ENCODE results near the gene LGI4. TPM values are rescaled to one million over a fixed set of nuclear protein-coding genes. Genes with fewer than 3 reads are reported as not detected.

Gene LGI4
- total RNA-seq, 1 experiment from 2014 or later: not detected

DNA sequence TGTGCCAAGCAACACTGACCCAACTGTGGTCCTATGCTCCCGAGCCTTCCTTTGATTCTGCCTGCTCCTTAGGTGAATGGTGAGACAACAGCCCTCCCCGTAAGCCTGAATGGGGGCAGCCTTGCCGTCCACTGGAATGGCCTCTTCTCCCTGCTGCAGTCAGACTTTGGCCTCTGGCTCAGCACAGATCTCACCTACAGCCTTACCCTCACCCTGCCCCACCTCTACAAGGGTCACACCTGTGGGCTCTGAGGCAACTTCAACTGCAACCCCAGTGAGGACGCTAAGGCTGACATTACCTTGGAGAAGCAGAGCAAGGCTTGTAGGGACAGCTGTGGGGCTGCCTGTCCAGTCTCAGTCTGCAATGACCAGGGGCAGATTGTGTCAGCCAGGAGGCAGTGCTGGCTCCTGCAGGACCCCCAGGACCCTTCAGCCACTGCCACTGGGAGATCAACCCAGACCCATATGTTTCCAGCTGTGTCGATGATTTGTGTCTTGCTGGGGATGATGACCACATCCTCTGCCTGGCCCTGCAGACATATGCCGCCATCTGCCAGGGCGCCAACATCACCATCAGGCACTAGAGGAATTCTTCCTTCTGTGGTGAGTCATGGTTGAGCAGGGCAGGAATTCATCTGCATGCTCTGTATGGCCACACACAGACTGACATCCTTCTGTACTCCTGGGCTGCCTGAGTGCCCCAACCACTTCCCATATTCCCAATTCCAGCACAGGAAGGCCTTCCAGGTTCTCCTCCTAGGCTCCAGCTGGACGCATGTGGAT lies 46.5 kb downstream of the LGI4 start:
- peak; percentile 90 for DNase-seq (ENCODE audit: low read depth)

DNA sequence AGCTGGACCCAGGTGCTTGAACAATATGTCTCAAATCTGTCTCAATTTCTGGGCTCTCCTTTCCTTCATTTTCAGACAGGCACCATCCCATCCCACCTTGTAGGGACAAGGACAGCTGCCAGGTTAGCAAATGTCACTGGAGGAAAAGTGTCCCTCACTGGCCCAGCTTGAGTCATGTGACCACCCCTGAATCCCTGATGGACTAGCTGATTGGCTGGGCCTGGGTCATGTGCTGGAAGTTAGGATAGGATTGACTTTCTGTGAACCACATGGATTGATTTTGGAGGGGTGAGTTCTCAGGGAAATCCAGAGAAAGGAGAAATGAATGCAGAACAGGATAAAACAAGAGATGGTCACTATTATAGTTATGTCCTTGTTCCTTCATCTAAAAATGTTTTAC lies 47.5 kb downstream of the LGI4 start:
- no peak for DNase-seq (ENCODE audit: low read depth)

DNA sequence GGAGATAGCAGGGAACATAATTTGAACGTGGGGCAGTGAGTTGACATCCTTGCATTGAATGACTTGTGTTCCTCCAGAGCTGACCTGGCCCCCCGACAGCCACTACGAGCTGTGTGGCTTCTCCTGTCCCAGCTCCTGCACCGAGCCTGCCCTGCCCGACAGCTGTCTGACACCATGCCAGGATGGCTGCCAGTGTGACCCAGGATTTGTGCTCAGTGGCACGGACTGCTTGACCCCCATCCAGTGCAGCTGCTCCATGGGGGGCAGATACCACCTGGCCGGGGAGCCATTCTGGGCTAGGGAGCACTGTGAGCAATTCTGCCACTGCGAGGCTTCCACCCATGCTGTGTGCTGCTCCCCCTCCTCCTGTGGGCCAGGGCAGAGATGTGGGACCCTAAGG lies 48.4 kb downstream of the LGI4 start:
- DNase-seq (ENCODE audit: low read depth): no peak

DNA sequence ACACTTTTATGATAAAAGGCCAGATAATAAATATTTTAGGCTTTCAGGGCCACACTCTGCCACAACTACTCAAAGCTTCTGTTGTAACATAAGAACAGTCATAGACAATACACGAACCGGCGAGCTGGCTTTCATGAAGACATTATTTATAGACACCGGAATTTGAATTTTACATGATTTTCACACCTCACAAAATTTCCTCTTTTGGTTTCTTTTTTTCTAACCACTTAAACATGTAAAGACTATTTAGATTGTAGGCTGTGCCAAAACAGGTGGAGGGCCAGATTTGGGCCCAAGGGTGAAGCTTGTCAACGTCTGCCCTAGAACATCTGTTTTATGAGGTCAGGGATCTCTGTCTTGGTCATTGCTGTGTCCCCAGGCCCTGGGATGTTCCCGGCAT lies 48.9 kb downstream of the LGI4 start:
- no peak for DNase-seq (ENCODE audit: low read depth)

DNA sequence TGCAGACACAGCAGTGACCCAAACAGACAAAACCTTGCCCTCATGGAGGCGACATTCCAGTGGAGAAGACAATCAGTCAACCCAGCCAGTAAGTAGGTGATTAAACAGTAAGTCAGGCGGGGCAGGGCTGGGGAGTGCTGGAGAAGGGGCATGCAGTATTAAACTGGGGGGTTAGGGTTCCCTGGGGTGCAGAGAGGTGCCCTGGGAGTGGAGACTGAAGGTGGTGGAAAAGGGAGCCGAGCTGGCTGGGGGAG lies 50.4 kb downstream of the LGI4 start:
- no peak for DNase-seq (ENCODE audit: low read depth)

DNA sequence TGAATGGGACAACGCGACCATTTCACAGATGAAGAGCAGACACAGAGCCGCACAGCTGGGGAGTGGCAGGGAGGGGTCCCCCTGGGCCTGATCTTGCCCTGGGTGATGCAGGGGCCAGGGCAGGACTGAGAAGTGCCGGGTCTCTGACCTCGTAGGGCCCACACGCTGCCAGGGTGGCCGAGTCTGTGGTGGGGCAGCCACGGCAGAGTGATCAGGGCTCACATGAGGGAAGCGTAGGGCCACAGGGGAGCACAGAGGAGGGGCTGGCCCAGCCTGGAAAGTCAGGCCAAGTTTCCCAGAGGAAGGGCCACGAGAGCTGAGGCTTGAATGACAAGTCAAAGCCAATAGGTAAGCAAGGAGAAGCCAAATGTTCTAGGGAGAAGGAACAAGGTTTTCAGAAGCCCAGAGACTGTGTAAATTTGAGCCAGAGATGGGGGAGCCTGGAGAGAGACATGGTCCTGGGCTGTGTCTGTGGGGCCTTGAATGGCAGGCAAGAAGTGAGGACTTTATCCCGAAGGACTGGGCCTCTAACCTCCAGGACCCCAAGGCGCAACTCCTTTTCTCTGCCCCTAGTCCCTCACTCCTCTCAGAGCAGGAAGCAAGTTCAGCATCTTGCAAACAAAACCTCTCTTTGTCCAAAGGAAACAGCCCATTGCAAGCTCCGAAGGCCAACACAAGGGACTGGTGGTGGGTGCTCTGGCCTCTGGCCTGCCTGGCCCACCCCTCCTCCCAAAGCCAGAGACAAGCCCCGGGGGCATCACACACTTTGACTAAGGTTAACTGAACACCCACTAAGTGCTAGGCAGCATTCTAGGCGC lies 51.0 kb downstream of the LGI4 start:
- DNase-seq (ENCODE audit: low read depth): no peak

DNA sequence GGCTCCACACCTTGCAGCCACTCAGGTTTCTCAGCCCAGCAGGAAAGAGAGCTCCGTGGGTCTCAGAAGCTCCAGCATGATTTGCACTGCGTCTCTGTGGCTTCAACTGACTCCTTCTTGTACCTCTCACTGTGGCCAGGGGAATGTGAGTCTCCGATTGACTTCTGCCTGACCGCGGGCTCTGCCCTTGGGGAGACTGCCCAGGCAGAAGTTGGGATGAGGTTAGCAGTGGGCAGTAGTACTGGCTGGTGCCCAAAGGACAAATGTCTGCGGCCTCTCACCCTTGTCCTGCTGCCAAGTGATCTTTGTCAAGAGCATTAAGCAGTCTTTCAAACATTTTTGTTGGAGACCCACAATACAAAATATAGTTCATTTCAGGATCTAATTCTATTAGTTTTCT lies 53.7 kb downstream of the LGI4 start:
- no peak for DNase-seq (ENCODE audit: low read depth)

DNA sequence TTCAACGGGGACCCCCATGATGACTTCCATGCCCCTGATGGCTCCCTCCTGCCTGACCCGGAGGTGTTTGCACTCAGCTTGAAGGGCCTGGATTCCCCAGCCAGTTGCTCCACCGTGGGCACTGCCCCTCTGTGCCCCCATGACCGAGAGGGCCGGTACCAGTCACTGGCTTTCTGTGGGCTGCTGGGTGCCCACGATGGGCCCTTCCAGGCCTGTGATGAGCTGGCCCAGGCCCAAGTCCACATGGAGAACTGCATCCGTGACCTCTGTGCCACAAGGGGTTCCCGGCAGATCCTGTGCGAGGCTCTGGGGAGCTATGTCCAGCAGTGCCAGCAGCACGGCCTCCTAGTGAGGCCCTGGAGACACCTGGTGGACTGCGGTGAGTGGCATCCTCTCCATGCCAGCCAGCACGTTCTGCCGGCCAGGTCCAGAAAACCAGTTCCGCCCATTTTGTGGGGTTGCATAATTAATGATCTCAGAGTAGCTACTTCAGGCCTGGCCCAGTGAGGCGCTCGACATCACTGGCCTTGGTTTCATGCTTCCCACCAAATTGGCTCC lies 54.2 kb downstream of the LGI4 start:
- no peak for DNase-seq (ENCODE audit: low read depth)

DNA sequence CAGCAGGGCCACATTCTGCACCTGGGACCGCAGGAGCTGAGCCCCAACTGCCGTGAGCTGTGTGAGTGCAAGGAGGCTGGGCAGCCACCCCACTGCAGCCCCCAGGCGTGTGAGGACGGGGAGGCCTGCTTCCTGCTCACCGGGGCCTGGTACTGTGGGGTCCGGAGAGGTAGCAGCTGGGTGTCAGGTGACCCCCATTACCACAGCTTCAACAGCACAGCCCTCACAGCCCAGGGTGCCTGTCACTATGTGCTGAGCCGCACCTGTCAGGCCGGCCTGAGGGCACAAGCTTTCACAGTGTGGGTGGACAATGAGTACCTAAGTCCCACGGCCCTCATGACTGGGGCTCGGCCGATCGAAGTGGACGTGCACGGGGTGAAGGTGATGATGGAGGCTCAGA lies 55.0 kb downstream of the LGI4 start:
- no peak for DNase-seq (ENCODE audit: low read depth)

DNA sequence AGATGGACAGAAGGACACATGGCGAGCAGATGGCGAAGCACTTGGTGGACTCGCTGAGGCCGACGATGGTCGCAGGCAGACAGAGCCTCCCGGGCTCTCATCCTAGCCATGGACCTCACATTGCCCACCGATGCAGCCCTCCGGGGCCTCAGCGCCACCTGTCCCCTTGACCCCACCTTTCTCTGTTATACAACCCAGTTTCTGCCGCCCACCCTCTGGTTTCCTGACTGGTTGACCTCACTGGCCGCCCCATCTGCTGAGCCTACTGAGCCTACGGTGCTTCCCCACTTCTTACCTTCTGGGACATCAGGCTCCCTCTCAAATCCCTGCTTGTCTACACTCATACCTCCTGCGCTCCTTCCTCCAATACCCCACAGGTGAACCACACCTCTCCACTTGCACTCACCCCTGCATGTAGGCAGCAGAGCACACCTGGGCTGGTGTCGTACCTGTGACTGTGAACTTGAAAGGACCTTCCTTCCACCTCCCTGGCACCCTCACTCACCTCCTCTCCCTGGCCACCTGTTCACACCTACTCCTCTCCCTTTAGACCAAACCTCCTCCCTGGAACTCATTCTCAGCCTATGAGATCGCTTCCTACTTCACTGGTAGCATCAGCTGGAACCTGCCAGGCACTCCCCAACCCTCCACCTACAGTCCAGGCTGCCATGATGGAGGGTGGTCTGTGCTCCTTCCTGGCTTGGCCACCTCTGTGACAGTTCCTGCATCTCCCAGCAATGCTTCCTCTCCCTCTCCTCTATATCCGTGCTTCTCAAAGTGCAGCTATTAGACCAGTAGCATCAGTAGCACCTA lies 57.2 kb downstream of the LGI4 start:
- no peak for DNase-seq (ENCODE audit: low read depth)

DNA sequence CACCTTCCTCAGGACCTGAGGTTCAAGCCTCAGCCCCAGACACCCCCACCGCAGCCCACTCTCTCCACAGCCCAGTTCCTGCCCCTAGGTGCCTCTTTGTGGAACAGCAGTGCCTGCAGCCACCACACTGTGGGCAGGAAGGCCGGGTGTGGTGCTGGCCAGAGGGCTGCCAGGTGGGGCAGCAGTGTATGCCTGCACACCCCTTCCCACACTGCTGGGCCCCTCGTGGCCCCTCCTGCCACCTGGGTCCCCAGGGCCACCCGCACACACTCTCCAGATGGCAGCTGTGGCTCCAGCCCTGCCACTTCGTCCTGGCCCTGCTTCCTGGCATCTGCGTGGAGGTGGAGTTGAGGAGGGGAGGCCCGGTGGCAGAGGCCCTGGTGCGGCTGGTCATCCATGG lies 58.2 kb downstream of the LGI4 start:
- no peak for DNase-seq (ENCODE audit: low read depth)

DNA sequence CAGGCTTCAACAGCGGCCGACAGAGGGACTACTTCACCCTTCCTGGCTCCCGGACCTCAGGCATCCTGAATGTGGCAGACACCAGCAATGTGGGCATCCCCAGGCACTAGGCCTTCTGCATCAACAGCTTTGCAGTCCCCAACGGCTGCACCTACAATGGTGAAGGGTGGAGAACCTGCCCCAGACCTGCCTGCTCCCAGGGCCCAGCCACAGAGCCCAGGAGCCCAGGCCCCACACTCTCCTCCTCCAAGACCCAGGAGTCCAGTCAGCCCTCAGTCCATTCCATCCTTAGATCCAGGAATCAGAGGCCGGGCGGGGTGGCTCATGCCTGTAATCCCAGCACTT lies 58.9 kb downstream of the LGI4 start:
- no peak for DNase-seq (ENCODE audit: low read depth)

DNA sequence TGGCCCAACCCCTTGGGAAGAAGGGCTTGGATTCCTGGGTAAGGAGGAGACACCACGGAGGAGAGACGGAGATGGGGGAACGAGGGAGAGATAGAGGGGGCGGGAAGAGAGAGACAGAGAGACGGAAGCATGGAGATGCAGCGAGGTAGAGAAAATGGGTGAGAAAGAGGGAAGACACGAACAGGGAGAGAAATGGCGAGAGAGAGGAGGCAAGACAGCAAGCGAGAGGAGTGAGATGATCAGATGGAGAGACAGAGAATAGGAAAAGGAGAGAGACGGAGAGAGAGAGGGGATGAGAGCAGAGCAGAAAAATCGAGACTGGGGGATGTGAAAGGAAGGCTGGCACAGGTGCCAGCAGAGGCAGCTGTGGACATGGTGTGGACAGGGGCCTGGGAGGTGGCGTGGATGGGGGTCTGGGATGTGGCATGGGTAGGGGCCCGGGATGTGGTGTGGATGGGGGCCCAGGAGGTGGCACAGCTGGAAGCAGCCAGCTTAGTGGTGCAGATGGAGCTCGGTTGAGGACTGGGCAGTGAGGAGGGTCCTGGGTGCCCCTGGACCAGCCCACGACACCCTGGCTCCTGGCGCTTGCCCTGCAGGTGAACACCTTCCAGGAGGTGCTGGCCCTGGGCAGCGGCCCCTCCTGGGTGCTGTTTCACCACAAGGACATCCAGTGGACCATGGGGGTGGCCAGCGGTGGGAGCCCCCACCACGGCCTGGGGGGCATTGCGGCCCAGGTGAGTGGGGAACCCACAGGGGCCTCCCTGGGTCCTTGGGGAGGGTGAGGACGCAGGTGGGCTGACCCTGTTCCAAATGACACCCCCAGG lies 59.4 kb downstream of the LGI4 start:
- no peak for DNase-seq (ENCODE audit: low read depth)

Other genes with a start within 250 kb of the LGI4 start
- gene ZNF30, start 208.2 kb downstream of the LGI4 start, total RNA-seq (2014; rRNA removed): 2.3 and 4.0 TPM in 2 replicates
- 4.1 and 4.6 TPM in 2 replicates for gene ZNF792, start 170.8 kb downstream of the LGI4 start, total RNA-seq (2014; rRNA removed)
- 22.5 and 24.1 TPM in 2 replicates for gene GRAMD1A, start 134.7 kb downstream of the LGI4 start, total RNA-seq (2014; rRNA removed)
- 1.4 and 2.3 TPM in 2 replicates for gene SCN1B, start 104.6 kb downstream of the LGI4 start, total RNA-seq (2014; rRNA removed)
- gene HPN, start 93.3 kb downstream of the LGI4 start, total RNA-seq (2014; rRNA removed): 0.11 TPM in 1 of 2 replicates, not detected in the other
- not detected in 2 replicates for gene FXYD3, start 19.2 kb downstream of the LGI4 start, total RNA-seq (2014; rRNA removed)
- not detected in 2 replicates for gene FXYD1, start 3.8 kb upstream of the LGI4 start, total RNA-seq (2014; rRNA removed)
- not detected in 2 replicates for gene FXYD7, start 8.2 kb upstream of the LGI4 start, total RNA-seq (2014; rRNA removed)
- gene FXYD5, start 19.7 kb upstream of the LGI4 start, total RNA-seq (2014; rRNA removed): 82.0 and 89.8 TPM in 2 replicates
- not detected in 2 replicates for gene FAM187B, start 93.7 kb upstream of the LGI4 start, total RNA-seq (2014; rRNA removed)
- 1.7 and 2.6 TPM in 2 replicates for gene LSR, start 113.9 kb upstream of the LGI4 start, total RNA-seq (2014; rRNA removed)
- 82.3 and 86.1 TPM in 2 replicates for gene USF2, start 133.9 kb upstream of the LGI4 start, total RNA-seq (2014; rRNA removed)
- not detected in 2 replicates for gene HAMP, start 147.5 kb upstream of the LGI4 start, total RNA-seq (2014; rRNA removed)
- gene MAG, start 157.1 kb upstream of the LGI4 start, total RNA-seq (2014; rRNA removed): not detected in 2 replicates
- 1.0 and 2.2 TPM in 2 replicates for gene CD22, start 194.1 kb upstream of the LGI4 start, total RNA-seq (2014; rRNA removed)
- not detected in 2 replicates for gene FFAR1, start 212.8 kb upstream of the LGI4 start, total RNA-seq (2014; rRNA removed)
- gene FFAR3, start 223.4 kb upstream of the LGI4 start, total RNA-seq (2014; rRNA removed): not detected in 2 replicates
- gene GPR42, start 236.0 kb upstream of the LGI4 start, total RNA-seq (2014; rRNA removed): not detected in 2 replicates

All from LHCN-M2 (cell line).